Ectodermal cell (in vitro differentiated cells): Measurements from ENCODE around the gene RUNX2.

Experiments
- H3K27ac ChIP-seq: 2 replicates; pipeline ENCODE4 v1.7.0; 2013; ENCODE audit warnings: mild to moderate bottlenecking, low read depth, low read length; ENCODE audit not compliant: insufficient read depth, poor library complexity, severe bottlenecking
- H3K27me3 ChIP-seq: 2 replicates; pipeline ENCODE4 v1.7.0; 2013; ENCODE audit warnings: mild to moderate bottlenecking, low read length; ENCODE audit not compliant: insufficient read depth, control insufficient read depth, poor library complexity, severe bottlenecking
- H3K36me3 ChIP-seq: one replicate; pipeline ENCODE4 v1.7.0; 2013; ENCODE audit warnings: low read length; ENCODE audit not compliant: control insufficient read depth, insufficient read depth
- H3K4me1 ChIP-seq: one replicate; pipeline ENCODE4 v1.7.0; 2013; ENCODE audit warnings: low read length; ENCODE audit not compliant: control insufficient read depth, insufficient read depth
- H3K4me3 ChIP-seq: 2 replicates; pipeline ENCODE4 v1.7.0; 2013; ENCODE audit warnings: low read depth, low read length, control low read depth; ENCODE audit not compliant: insufficient read depth
- H3K9me3 ChIP-seq: 2 replicates; pipeline ENCODE4 v1.7.0; 2013; ENCODE audit warnings: mild to moderate bottlenecking, low read length, moderate library complexity; ENCODE audit not compliant: control insufficient read depth
- WGBS, 2 experiments: methylation state at CpG; one replicate each; pipeline ENCODE4 v1.1.7; 2013; ENCODE audit warnings: missing lambda C conversion rate in 2 of 2; 5-methylcytosine and 5-hydroxymethylcytosine counted together

Gene RUNX2

DNA sequence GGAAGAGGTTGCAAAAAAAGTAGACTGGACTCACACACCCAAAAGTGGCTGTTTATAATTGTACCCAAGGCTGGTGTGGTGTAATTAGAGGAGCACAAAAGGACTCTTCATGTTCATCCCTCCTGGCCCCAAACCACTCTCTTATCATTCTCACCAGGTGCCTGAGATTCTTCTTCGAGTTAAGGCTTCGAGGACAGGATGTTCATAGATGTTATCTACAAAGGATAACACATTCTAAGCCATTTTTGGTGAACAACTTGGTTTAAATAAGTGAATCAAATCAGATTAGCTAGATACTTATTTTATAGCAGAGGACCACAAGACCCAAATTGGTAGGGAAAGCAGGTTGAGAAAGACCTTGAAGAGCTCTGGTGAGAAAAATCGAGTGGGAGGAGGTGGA, 122.7 kb downstream of the RUNX2 start:
- no peaks in the 10 kb centered on the region for H3K27me3 ChIP-seq
- WGBS, 2 experiments: 94 to 97% methylated on average over 1 to 3 of the region's 3 CpGs
- H3K27ac ChIP-seq: no peak overlapping the region
- H3K4me1 ChIP-seq: no peaks in the 10 kb centered on the region
- no peak overlapping the region for H3K4me3 ChIP-seq
- H3K9me3 ChIP-seq: no peaks in the 10 kb centered on the region
- no peaks in the 10 kb centered on the region for H3K36me3 ChIP-seq

GRCh38 chr6:45454008-45454911, 126.1 kb downstream of the RUNX2 start:
- Histone ChIP-seq H3K9me3 (no peaks in the 10 kb centered on the region), H3K36me3 (no peaks in the 10 kb centered on the region), H3K4me1 (no peaks in the 10 kb centered on the region), H3K4me3 (no peak overlapping the region), H3K27ac (no peak overlapping the region), H3K27me3 (no peaks in the 10 kb centered on the region)
- WGBS, 2 experiments: 90 to 97% methylated on average over 4 of the region's 4 CpGs

DNA sequence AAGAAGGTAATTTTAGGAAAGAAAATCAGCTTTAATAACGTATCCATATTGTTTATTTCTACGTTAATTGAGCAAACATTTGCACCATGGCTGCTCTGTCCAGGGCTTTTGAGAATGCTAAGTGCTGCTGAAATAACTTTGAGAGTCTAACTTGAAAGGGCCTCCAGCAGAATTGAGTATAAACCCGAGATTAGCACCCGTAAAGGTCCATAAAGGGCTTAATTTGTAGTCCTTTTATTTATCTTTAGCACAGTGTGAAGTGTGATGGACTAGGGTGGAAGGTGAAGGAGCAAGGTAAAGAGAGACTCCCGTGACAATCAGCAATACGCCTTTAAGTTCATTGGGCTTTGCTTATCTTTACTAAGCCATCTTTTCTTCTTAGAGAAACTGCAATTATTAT, 127.3 kb downstream of the RUNX2 start:
- no peaks in the 10 kb centered on the region for H3K4me1 ChIP-seq
- no peak overlapping the region for H3K27ac ChIP-seq
- H3K4me3 ChIP-seq: no peak overlapping the region
- H3K27me3 ChIP-seq: no peaks in the 10 kb centered on the region
- 88 to 93% methylated on average over 4 to 6 of the region's 6 CpGs for WGBS, 2 experiments
- H3K9me3 ChIP-seq: no peaks in the 10 kb centered on the region
- H3K36me3 ChIP-seq: no peaks in the 10 kb centered on the region

GRCh38 chr6:45457141-45457540, 129.0 kb downstream of the RUNX2 start:
- Histone ChIP-seq H3K27me3 (no peaks in the 10 kb centered on the region), H3K4me1 (no peaks in the 10 kb centered on the region), H3K27ac (no peak overlapping the region), H3K9me3 (no peaks in the 10 kb centered on the region), H3K36me3 (no peaks in the 10 kb centered on the region), H3K4me3 (no peak overlapping the region)

DNA sequence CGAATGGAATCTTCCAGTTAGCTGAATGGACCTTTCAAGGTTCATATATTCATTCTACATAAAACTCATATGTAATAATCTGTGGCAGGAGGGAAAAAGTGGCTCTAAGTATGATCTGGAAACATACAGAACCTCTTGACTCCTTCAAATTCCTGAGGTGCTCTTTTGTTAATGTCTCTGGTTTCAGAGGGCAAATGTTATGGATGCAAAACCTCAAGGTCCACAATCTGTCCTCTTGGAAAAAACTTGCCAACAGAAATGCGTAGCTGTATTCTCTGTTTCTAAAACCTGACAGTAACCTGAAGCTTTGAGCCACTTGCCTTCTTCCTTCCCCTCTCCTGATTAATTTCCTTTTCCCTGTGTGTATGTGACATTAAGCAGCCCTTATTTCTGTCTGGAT, 130.5 kb downstream of the RUNX2 start:
- Histone ChIP-seq H3K27me3 (no peaks in the 10 kb centered on the region), H3K36me3 (no peaks in the 10 kb centered on the region), H3K27ac (no peak overlapping the region), H3K4me3 (no peak overlapping the region), H3K9me3 (no peaks in the 10 kb centered on the region), H3K4me1 (no peaks in the 10 kb centered on the region)
- 80 to 84% methylated on average over 1 of the region's 2 CpGs for WGBS, 2 experiments

GRCh38 chr6:45460166-45460565, 132.0 kb downstream of the RUNX2 start:
- Histone ChIP-seq H3K27me3 (no peaks in the 10 kb centered on the region), H3K4me3 (no peak overlapping the region), H3K36me3 (no peaks in the 10 kb centered on the region), H3K27ac (no peak overlapping the region), H3K9me3 (no peaks in the 10 kb centered on the region), H3K4me1 (no peaks in the 10 kb centered on the region)
- WGBS, 2 experiments: 93 to 96% methylated on average over 2 of the region's 2 CpGs

DNA sequence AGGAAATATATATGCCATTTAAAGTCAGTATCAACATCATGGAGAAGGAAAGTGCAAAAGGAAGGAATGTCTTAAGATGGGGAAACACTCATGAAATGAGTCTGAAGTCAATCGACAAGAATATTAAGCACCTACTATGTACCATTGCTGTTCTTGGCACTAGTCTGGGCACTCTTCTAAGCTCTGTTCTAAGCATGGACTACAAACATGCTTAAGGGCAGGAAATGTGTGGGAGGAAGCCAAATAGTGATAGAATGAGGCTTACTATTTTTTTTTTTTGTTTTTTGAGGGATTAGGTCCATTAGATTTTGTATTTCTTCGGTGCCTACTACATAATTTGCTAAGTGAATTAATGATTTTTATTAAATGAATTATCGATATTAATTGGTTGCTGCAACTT, 133.4 kb downstream of the RUNX2 start:
- no peak overlapping the region for H3K27ac ChIP-seq
- H3K9me3 ChIP-seq: no peaks in the 10 kb centered on the region
- no peaks in the 10 kb centered on the region for H3K27me3 ChIP-seq
- H3K4me3 ChIP-seq: no peak overlapping the region
- H3K36me3 ChIP-seq: no peaks in the 10 kb centered on the region
- 93 to 94% methylated on average over 1 to 3 of the region's 3 CpGs for WGBS, 2 experiments
- H3K4me1 ChIP-seq: no peaks in the 10 kb centered on the region

DNA sequence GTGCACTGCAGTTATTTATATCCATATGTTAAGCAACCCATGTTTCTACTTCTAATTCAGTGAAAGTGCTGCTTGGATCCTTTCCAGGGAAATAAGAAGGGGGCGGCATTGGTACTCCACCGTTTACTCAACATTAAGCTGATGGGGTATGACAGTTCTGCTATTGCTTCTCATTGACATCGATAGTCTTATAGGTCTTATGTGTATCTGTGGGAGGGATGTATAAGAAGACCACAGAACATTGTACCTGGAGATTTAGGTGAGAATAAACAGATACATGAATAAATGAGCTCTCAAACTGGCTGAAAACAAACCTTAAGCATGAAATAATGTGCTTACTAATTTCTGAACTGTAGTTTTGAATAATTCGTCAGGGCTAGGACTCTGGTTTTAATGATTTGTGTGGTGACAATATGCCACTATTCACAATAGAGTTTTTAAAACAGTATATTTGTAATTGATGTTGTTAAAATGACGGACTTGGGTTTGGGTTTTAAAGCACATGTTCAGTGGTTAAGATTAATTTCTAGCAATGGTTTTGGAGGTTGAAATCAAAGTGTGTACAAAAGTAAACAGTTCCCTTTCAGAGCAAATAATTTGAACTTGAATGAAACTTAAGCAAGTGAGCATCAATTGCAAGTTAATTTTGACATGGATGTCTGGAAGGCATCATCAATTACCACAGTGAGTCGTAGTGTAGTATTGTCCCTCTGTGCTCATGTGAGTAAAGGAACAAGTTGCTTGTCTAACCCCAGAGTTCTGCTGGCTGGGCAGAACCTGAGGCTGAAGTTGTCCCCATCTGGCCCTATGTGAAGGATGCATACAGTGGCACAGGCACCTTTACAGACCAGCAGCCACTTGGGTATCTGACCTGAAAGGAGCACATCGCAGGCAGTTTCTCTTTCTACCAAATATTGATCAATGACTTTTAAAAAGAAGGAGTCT, 134.3 kb downstream of the RUNX2 start:
- H3K9me3 ChIP-seq: no peaks in the 10 kb centered on the region
- no peaks in the 10 kb centered on the region for H3K27me3 ChIP-seq
- no peak overlapping the region for H3K27ac ChIP-seq
- no peaks in the 10 kb centered on the region for H3K36me3 ChIP-seq
- 90 to 94% methylated on average over 7 of the region's 7 CpGs for WGBS, 2 experiments
- H3K4me1 ChIP-seq: no peaks in the 10 kb centered on the region
- no peak overlapping the region for H3K4me3 ChIP-seq

GRCh38 chr6:45464685-45465084, 136.6 kb downstream of the RUNX2 start:
- H3K9me3 ChIP-seq: no peaks in the 10 kb centered on the region
- no peak overlapping the region for H3K4me3 ChIP-seq
- no peaks in the 10 kb centered on the region for H3K27me3 ChIP-seq
- H3K4me1 ChIP-seq: no peaks in the 10 kb centered on the region
- H3K36me3 ChIP-seq: no peaks in the 10 kb centered on the region
- no peak overlapping the region for H3K27ac ChIP-seq

GRCh38 chr6:45466686-45467085, 138.6 kb downstream of the RUNX2 start:
- Histone ChIP-seq H3K9me3 (no peaks in the 10 kb centered on the region), H3K36me3 (no peaks in the 10 kb centered on the region), H3K27me3 (no peaks in the 10 kb centered on the region), H3K4me1 (no peaks in the 10 kb centered on the region), H3K27ac (no peak overlapping the region), H3K4me3 (no peak overlapping the region)
- WGBS, 2 experiments: 84 to 92% methylated on average over 4 of the region's 4 CpGs
